Kidney (tissue), 22 donors: ENCODE results near the gene GPRC5C. TPM values are rescaled to one million over a fixed set of nuclear protein-coding genes. Genes with fewer than 3 reads are reported as not detected.

Source experiments
- DNase-seq, 5 donors: peaks; one replicate each; pipeline ENCODE4 v3.0.0-alpha.2; 2013 to 2020
- FAIRE-seq: peaks from 2 replicates; lab custom pipeline; 2012; peaks lifted over from hg19 to GRCh38; lab: Jason Lieb, UNC
- H3K27ac ChIP-seq, 2 donors: one replicate each; pipeline ENCODE4 v1.7.0; 2013; ENCODE audit warnings: low read depth in 2 of 2, low read length in 2 of 2, inconsistent platforms in 1 of 2
- H3K27me3 ChIP-seq: one replicate; pipeline ENCODE4 v1.7.1; 2013; ENCODE audit warnings: low read length, inconsistent platforms; ENCODE audit not compliant: control insufficient read depth, insufficient read depth
- H3K36me3 ChIP-seq, 3 donors: one replicate each; pipeline versions ENCODE4 v1.7.0 to v1.7.1; 2013; ENCODE audit warnings: low read length in 3 of 3, control low read depth in 1 of 3, inconsistent platforms in 1 of 3; ENCODE audit not compliant: insufficient read depth in 3 of 3, control insufficient read depth in 2 of 3
- H3K4me1 ChIP-seq, 3 donors: one replicate each; pipeline versions ENCODE4 v1.7.0 to v1.7.1; 2013; ENCODE audit warnings: low read length in 3 of 3, inconsistent platforms in 1 of 3, low read depth in 1 of 3; ENCODE audit not compliant: control insufficient read depth in 2 of 3, insufficient read depth in 2 of 3
- H3K4me3 ChIP-seq, 3 donors: one replicate each; pipeline versions ENCODE4 v1.7.0 to v1.8.1; 2013; ENCODE audit warnings: low read length in 3 of 3, control low read depth in 1 of 3, inconsistent platforms in 1 of 3
- H3K9ac ChIP-seq, 3 donors: one replicate each; pipeline versions ENCODE4 v1.7.0 to v1.7.1; 2013; ENCODE audit warnings: low read length in 3 of 3, control low read depth in 1 of 3, inconsistent platforms in 1 of 3
- H3K9me3 ChIP-seq, 3 donors: one replicate each; pipeline versions ENCODE4 v1.7.0 to v1.7.1; 2013; ENCODE audit warnings: low read length in 3 of 3, control low read depth in 1 of 3, inconsistent platforms in 1 of 3; ENCODE audit not compliant: control insufficient read depth in 2 of 3, insufficient read depth in 1 of 3
- intact Hi-C: fragments of 100-400 bp; cut with DNase I; formaldehyde crosslinking; loops from one replicate; pipeline ENCODE4 v1.11.1; 2022
- long read RNA-seq, 10 donors: library from polyadenylated mRNA in 1 of 10; unstranded in 1 of 10; transcript quantifications; one replicate each; pipeline ENCODE4 v2.0.0 and lab custom pipeline, GENCODE V29; 2021 to 2026
- polyA plus RNA-seq: library from polyadenylated mRNA; stranded (reverse); fragments of 350-450 nt; fragmentation: Illumina TruSeq; extraction: RNeasy Lipid Tissue Mini Kit (QIAGEN cat#74804); gene quantifications from one replicate; pipeline ENCODE4 v1.2.3, GENCODE V29; 2014; ENCODE audit warnings: low read depth, low replicate concordance; ENCODE audit not compliant: insufficient read depth
- total RNA-seq: library from RNA; stranded (reverse); fragmentation: NEBNext Ultra II Directional; extraction: Animal tissue kit (Norgen Biotek cat#: 25700); gene quantifications from one replicate; pipeline ENCODE4 v1.2.1, GENCODE V29; 2021
- TF ChIP-seq, protein P1 (sequence below): IDR thresholded peaks from 3 replicates; pipeline ENCODE4 v1.5.1; 2012; ENCODE audit warnings: mild to moderate bottlenecking, moderate library complexity, borderline replicate concordance; ENCODE audit not compliant: insufficient read depth; ENCODE audit errors: extremely low read depth
- donor health status: control.
- donor health status: control.
- donor health status: control.
- donor health status: control.
- donor health status: control.
- donor health status: DM: yes; HTN: yes; CAD: no.
- donor health status: Normal renal cell carcinoma (clear cell type).

The GPRC5C gene, protein sequence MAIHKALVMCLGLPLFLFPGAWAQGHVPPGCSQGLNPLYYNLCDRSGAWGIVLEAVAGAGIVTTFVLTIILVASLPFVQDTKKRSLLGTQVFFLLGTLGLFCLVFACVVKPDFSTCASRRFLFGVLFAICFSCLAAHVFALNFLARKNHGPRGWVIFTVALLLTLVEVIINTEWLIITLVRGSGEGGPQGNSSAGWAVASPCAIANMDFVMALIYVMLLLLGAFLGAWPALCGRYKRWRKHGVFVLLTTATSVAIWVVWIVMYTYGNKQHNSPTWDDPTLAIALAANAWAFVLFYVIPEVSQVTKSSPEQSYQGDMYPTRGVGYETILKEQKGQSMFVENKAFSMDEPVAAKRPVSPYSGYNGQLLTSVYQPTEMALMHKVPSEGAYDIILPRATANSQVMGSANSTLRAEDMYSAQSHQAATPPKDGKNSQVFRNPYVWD
- total RNA-seq (358 TPM), polyA plus RNA-seq (242 TPM)
- long read RNA-seq, donor 1, transcript GPRC5C-207 (1 exons, 2,224 nt) = major isoform, 15 of 43 reads
- long read RNA-seq, donor 1, transcript GPRC5C-202 (4 exons, 2,988 nt) = minor isoform, 8 of 43 reads
- long read RNA-seq, donor 1, partial matches to known transcripts = 13 of 43 reads
- long read RNA-seq, donor 1, other reads (novel, unspliced or antisense) = 7 of 43 reads
- long read RNA-seq, donor 2, transcript GPRC5C-202 (4 exons, 2,988 nt) = major isoform, 18 of 59 reads
- long read RNA-seq, donor 2, transcript GPRC5C-207 (1 exons, 2,224 nt) = minor isoform, 16 of 59 reads
- long read RNA-seq, donor 2, partial matches to known transcripts = 16 of 59 reads
- long read RNA-seq, donor 2, other reads (novel, unspliced or antisense) = 8 of 59 reads
- long read RNA-seq, donor 3, transcript GPRC5C-202 (4 exons, 2,988 nt) = major isoform, 34 of 78 reads
- long read RNA-seq, donor 3, transcript GPRC5C-207 (1 exons, 2,224 nt) = minor isoform, 22 of 78 reads
- long read RNA-seq, donor 3, partial matches to known transcripts = 12 of 78 reads
- long read RNA-seq, donor 3, other reads (novel, unspliced or antisense) = 7 of 78 reads
- long read RNA-seq, donor 4, transcript GPRC5C-202 (4 exons, 2,988 nt) = major isoform, 12 of 33 reads
- long read RNA-seq, donor 4, transcript GPRC5C-207 (1 exons, 2,224 nt) = minor isoform, 9 of 33 reads
- long read RNA-seq, donor 4, partial matches to known transcripts = 10 of 33 reads
- long read RNA-seq, donor 4, other reads (novel, unspliced or antisense) = 0 of 33 reads
- long read RNA-seq, donor 5, partial matches to known transcripts = 0 of 1 reads
- long read RNA-seq, donor 5, other reads (novel, unspliced or antisense) = 0 of 1 reads
- long read RNA-seq, donor 6, transcript GPRC5C-207 (1 exons, 2,224 nt) = minor isoform, 22 of 83 reads
- long read RNA-seq, donor 6, transcript GPRC5C-202 (4 exons, 2,988 nt) = major isoform, 33 of 83 reads
- long read RNA-seq, donor 6, partial matches to known transcripts = 16 of 83 reads
- long read RNA-seq, donor 6, other reads (novel, unspliced or antisense) = 7 of 83 reads
- long read RNA-seq, donor 7, transcript GPRC5C-202 (4 exons, 2,988 nt) = major isoform, 90 of 289 reads
- long read RNA-seq, donor 7, transcript GPRC5C-207 (1 exons, 2,224 nt) = minor isoform, 14 of 289 reads
- long read RNA-seq, donor 7, partial matches to known transcripts = 101 of 289 reads
- long read RNA-seq, donor 7, other reads (novel, unspliced or antisense) = 81 of 289 reads
- long read RNA-seq, donor 8, transcript GPRC5C-207 (1 exons, 2,224 nt) = major isoform, 20 of 56 reads
- long read RNA-seq, donor 8, partial matches to known transcripts = 10 of 56 reads
- long read RNA-seq, donor 8, other reads (novel, unspliced or antisense) = 20 of 56 reads
- long read RNA-seq, donor 9, transcript GPRC5C-207 (1 exons, 2,224 nt) = major isoform, 6 of 24 reads
- long read RNA-seq, donor 9, transcript GPRC5C-202 (4 exons, 2,988 nt) = minor isoform, 5 of 24 reads
- long read RNA-seq, donor 9, partial matches to known transcripts = 6 of 24 reads
- long read RNA-seq, donor 9, other reads (novel, unspliced or antisense) = 6 of 24 reads
- long read RNA-seq, donor 10, transcript GPRC5C-202 (4 exons, 2,988 nt) = minor isoform, 11 of 49 reads
- long read RNA-seq, donor 10, transcript GPRC5C-207 (1 exons, 2,224 nt) = major isoform, 19 of 49 reads
- long read RNA-seq, donor 10, partial matches to known transcripts = 18 of 49 reads
- long read RNA-seq, donor 10, other reads (novel, unspliced or antisense) = 0 of 49 reads

DNA sequence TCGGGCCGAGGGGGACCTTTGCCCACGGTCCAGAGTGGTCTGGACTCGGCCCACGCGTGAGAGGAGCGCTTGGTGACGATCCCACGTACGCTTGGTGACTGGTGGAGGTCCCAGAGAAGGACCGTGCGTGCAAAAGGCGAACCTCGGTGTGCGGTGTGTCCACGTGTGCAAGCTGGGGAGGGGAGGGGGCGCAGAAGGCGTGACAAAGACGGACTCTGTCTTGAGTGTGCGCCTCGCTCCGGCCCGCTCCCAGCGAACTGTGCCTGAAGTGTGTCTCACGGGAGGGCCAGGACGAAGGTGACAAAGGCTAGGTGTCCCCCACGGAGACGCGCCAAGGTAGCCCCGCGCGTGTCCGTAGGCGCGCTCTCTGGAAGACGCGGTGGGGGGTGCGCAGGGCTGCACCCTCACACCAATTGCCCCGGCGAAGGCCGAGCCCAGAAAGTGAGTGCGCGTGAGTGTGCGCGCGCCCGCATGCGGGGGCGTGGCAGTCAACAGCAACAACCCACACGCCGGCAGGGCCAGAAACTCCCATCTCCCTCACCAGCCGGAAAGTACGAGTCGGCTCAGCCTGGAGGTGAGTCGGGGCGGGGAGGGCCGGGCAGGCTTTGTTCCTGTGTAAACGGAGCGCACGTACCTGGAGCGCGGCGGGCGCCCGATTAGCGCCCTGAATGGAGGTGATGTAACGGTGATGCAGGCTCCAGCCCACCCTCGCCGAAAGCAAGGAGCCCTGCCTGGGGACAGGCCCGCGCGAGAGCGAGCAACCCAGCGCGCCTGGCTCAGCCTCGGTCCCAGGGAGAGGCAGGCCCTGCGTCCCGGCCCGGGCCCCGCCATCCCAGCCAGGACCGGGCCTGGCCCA, at the start of gene GPRC5C:
GPRC5C (plus strand) TSS at position 521 of the 856 bp plus-strand sequence. CDS start 7,689 bp downstream, outside the sequence.
- TF ChIP-seq, protein P1, sequence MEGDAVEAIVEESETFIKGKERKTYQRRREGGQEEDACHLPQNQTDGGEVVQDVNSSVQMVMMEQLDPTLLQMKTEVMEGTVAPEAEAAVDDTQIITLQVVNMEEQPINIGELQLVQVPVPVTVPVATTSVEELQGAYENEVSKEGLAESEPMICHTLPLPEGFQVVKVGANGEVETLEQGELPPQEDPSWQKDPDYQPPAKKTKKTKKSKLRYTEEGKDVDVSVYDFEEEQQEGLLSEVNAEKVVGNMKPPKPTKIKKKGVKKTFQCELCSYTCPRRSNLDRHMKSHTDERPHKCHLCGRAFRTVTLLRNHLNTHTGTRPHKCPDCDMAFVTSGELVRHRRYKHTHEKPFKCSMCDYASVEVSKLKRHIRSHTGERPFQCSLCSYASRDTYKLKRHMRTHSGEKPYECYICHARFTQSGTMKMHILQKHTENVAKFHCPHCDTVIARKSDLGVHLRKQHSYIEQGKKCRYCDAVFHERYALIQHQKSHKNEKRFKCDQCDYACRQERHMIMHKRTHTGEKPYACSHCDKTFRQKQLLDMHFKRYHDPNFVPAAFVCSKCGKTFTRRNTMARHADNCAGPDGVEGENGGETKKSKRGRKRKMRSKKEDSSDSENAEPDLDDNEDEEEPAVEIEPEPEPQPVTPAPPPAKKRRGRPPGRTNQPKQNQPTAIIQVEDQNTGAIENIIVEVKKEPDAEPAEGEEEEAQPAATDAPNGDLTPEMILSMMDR = no peak
- H3K9me3 ChIP-seq = no peaks in the 10 kb centered on the region
- H3K36me3 ChIP-seq = no peaks in the 10 kb centered on the region
- peak; percentile 93 to 95 (median 95) for DNase-seq
- peak within 1 kb of the TSS; percentile 65 to 92 (median 83) for H3K4me3 ChIP-seq
- peak within 1 kb of the TSS; percentile 97 to 100 for H3K27ac ChIP-seq
- H3K9ac ChIP-seq = peak within 1 kb of the TSS; percentile 55 to 97 (median 89)
- intact Hi-C loops = no loop called here
- H3K27me3 ChIP-seq = no peaks in the 10 kb centered on the region
- FAIRE-seq = no peak
- peaks cover 2 to 41% (median 36%) of the 10 kb centered on the region in 3 donors for H3K4me1 ChIP-seq

DNA sequence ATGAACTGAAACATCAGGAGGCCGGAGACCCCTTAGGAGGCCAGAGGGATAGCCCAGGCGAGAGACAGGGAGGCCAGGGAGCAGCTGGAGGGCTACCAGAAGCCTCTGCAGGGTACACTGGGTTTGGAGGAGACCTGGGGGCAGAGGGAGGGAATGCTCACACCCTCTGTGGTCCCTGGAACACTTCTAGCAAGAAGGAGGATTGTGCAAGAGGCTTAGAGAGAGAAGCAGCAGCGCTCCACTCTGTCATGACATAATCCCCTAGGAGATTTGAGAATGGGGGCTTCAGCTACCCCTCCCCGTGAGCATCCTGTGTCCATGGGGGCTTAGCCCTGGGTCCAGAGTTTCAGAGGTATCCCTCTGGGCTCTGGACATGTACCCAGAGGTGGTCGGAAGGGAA, 48.7 kb upstream of the GPRC5C start:
- Histone ChIP-seq H3K27ac (no peak overlapping the region), H3K9ac (no peak overlapping the region), H3K36me3 (no peaks in the 10 kb centered on the region), H3K4me3 (no peak overlapping the region), H3K27me3 (no peaks in the 10 kb centered on the region), H3K4me1 (peaks cover 0 to 18% (median 5%) of the 10 kb centered on the region in 3 donors), H3K9me3 (no peaks in the 10 kb centered on the region)
- FAIRE-seq = no peak
- intact Hi-C loops = no loop called here
- TF ChIP-seq, protein P1 = no peak
- no peak for DNase-seq
